ENCODE measurements around the gene OR2M3. TPM values are rescaled to one million over a fixed set of nuclear protein-coding genes. Genes with fewer than 3 reads are reported as not detected.

OR2M3 gene
- total and polyA plus RNA-seq, 8 donors = 0.01 to 0.07 (median 0.04) TPM; not detected in 2

DNA sequence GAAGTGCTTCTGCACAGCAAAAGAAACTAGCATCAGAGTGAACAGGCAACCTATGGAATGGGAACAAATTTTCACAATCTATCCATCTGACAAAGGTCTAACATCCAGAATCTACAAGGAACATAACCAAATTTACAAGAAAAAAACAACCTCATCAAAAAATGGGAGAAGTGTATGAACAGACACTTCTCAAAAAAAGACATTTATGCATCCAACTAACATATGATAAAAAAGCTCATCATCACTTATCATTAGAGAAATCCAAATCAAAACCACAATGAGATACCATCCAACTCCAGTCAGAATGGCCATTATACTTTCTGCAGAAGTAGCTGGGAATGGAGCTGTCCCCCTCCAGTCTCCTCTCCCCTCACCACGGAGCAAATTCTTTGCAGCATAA, 2.9 kb upstream of the OR2M3 start:
- Histone ChIP-seq H3K27ac (no peak overlapping the region), H3K4me1 (no peaks in the 10 kb centered on the region), H3K36me3 (no peaks in the 10 kb centered on the region), H3K9me3 (peaks cover 0 to 25% of the 10 kb centered on the region in 2 donors), H3K4me3 (no peak overlapping the region), H3K27me3 (no peaks in the 10 kb centered on the region)
- intact Hi-C loops (cut with DNase I) = no loop called here
- ATAC-seq (no peak), DNase-seq (no peak)
- TF ChIP-seq CTCF (IDR thresholded peaks at IDR 0.05) = no peak

- no peak overlapping the region for H3K4me3 ChIP-seq
- H3K36me3 ChIP-seq = no peaks in the 10 kb centered on the region
- no peak for TF ChIP-seq CTCF (IDR thresholded peaks at IDR 0.05)
- DNase-seq (no peak), ATAC-seq (no peak)
- H3K27ac ChIP-seq = no peak overlapping the region
- H3K4me1 ChIP-seq = peaks cover 0 to 3% of the 10 kb centered on the region in 2 donors
- peaks cover 0 to 5% of the 10 kb centered on the region in 2 donors for H3K9me3 ChIP-seq
- H3K27me3 ChIP-seq = no peaks in the 10 kb centered on the region
- intact Hi-C loops (cut with DNase I) = no loop called here
Observed at GRCh38 chr1:248215880-248216279, 18.8 kb downstream of the OR2M3 start.

GRCh38 chr1:248225537-248225936, 28.5 kb downstream of the OR2M3 start:
- ATAC-seq (no peak), DNase-seq (no peak)
- Histone ChIP-seq H3K4me1 (no peaks in the 10 kb centered on the region), H3K36me3 (no peaks in the 10 kb centered on the region), H3K9me3 (peaks cover 0 to 13% of the 10 kb centered on the region in 2 donors), H3K4me3 (no peak overlapping the region), H3K27me3 (no peaks in the 10 kb centered on the region), H3K27ac (no peak overlapping the region)
- no peak for TF ChIP-seq CTCF (IDR thresholded peaks at IDR 0.05)
- intact Hi-C loops (cut with DNase I) = no loop called here

DNA sequence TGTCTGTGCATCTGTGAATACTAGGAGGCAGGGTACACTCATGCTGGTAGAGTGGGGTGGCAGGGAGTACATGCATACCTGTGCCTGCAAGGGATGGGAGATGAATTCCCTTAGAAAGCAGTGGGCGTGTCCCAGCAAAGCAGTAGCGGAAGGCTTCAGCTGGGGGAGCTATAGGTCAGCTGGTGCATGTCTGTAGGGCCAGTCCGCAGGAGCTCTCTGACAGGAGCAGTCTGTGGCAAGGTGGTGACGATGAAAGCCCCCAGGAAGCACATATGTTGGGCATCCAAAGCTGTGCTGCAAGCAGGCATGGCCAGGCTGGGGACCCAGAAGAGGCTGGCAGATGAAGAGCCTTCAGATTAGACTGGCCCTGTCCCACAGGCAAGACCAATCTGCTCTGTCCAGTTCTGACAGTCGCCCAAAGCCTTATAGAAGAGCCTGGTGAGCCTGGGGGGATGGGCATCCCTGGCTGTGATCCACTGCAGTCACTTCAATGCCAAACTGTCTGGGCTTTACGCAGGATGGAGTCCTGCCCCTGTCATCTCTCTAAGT, 32.4 kb downstream of the OR2M3 start:
- Histone ChIP-seq H3K36me3 (no peaks in the 10 kb centered on the region), H3K27me3 (no peaks in the 10 kb centered on the region), H3K4me3 (no peak overlapping the region), H3K4me1 (no peaks in the 10 kb centered on the region), H3K27ac (no peak overlapping the region), H3K9me3 (peaks cover 0 to 13% of the 10 kb centered on the region in 2 donors)
- ATAC-seq (no peak), DNase-seq (no peak)
- TF ChIP-seq CTCF (IDR thresholded peaks at IDR 0.05) = no peak
- intact Hi-C loops (cut with DNase I) = no loop called here

GRCh38 chr1:248231117-248231516, 34.1 kb downstream of the OR2M3 start, which contains the start of gene OR2M4:
Gene OR2M4, plus strand, starts transcription at chr1:248231417. Its CDS starts 7,512 bp downstream, at chr1:248238929.
- Histone ChIP-seq H3K4me1 (no peaks in the 10 kb centered on the region), H3K36me3 (no peaks in the 10 kb centered on the region), H3K27ac (no peak within 1 kb of the TSS), H3K4me3 (no peak within 1 kb of the TSS), H3K27me3 (no peaks in the 10 kb centered on the region), H3K9me3 (peaks cover 0 to 13% of the 10 kb centered on the region in 2 donors)
- ATAC-seq = no peak
- intact Hi-C loops (cut with DNase I) = no loop called here
- no peak for TF ChIP-seq CTCF (IDR thresholded peaks at IDR 0.05)
- no peak for DNase-seq
